Breast epithelium (tissue), 3 donors: ENCODE measurements around the gene OTOG.

Experiments
- POLR2A ChIP-seq: fragments of 450-650 bp; IDR thresholded peaks from one replicate; pipeline ENCODE4 v1.6.1; 2016; ENCODE audit warnings: antibody characterized with exemption, mild to moderate bottlenecking, moderate library complexity
- POLR2AphosphoS5 ChIP-seq, 3 donors: sonication (generic); formaldehyde crosslinking; IDR thresholded peaks; one replicate each; pipeline ENCODE4 v1.6.1; 2017; ENCODE audit warnings: antibody characterized with exemption in 3 of 3
- TF ChIP-seq, protein P1 (sequence below), 3 donors: fragments of 450-650 bp; IDR thresholded peaks; one replicate each; pipeline ENCODE4 v1.5.1; 2016 to 2017; ENCODE audit warnings: antibody characterized with exemption in 3 of 3, mild to moderate bottlenecking in 3 of 3, moderate library complexity in 3 of 3

DNA sequence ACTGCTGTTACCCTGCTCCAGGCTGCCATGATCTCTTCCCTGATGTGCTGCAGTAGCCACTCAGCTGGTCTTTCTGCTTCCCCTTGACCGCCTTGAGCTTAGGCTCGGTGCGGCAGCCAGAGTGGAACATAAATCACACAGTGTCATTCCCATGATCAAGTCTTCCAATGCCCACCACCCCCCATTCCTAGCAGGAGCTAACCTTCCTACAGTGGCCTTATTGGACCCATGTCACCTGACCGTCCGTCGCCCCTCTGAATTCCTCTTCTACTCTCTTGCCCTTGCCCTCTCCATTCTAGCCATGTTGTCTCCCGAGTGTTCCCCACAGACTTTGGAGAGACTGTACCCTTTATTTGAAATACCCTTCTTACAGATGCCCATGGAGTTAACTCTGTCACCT lies 43.4 kb downstream of the OTOG start:
- TF ChIP-seq, protein P1, sequence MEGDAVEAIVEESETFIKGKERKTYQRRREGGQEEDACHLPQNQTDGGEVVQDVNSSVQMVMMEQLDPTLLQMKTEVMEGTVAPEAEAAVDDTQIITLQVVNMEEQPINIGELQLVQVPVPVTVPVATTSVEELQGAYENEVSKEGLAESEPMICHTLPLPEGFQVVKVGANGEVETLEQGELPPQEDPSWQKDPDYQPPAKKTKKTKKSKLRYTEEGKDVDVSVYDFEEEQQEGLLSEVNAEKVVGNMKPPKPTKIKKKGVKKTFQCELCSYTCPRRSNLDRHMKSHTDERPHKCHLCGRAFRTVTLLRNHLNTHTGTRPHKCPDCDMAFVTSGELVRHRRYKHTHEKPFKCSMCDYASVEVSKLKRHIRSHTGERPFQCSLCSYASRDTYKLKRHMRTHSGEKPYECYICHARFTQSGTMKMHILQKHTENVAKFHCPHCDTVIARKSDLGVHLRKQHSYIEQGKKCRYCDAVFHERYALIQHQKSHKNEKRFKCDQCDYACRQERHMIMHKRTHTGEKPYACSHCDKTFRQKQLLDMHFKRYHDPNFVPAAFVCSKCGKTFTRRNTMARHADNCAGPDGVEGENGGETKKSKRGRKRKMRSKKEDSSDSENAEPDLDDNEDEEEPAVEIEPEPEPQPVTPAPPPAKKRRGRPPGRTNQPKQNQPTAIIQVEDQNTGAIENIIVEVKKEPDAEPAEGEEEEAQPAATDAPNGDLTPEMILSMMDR (IDR thresholded peaks at IDR 0.05) = no peak
- TF ChIP-seq POLR2AphosphoS5 (IDR thresholded peaks at IDR 0.05) = no peak
- TF ChIP-seq POLR2A = no peak
